NCI-H345 treated with DMSO at 0.1 percent for 48 hours (cell line): Measurements from ENCODE around the gene MTTP.

Experiments
- DNase-seq: peaks from one replicate; lab custom pipeline; 2025; ENCODE audit not compliant: unreplicated experiment; lab: John Stamatoyannopoulos, UW

The MTTP gene

DNA sequence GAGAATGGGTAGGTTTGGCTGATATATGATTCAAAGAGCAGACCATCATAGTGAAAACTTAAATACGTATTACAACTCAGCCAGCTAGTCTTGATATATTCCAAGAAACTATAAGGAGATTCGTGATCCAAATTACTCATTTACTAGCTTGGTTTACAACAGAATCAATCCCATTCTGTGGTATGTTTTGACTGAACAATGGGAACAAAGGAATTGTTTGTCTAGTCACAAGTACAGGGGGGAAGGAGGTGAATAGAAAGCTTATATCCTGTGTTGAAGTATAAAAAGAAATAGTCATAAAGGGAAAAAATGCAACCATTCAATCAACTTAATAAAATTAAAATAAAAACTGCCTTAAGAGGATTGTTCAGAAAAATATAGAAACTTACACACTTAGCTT lies 66.1 kb downstream of the MTTP start:
- no peak for DNase-seq

DNA sequence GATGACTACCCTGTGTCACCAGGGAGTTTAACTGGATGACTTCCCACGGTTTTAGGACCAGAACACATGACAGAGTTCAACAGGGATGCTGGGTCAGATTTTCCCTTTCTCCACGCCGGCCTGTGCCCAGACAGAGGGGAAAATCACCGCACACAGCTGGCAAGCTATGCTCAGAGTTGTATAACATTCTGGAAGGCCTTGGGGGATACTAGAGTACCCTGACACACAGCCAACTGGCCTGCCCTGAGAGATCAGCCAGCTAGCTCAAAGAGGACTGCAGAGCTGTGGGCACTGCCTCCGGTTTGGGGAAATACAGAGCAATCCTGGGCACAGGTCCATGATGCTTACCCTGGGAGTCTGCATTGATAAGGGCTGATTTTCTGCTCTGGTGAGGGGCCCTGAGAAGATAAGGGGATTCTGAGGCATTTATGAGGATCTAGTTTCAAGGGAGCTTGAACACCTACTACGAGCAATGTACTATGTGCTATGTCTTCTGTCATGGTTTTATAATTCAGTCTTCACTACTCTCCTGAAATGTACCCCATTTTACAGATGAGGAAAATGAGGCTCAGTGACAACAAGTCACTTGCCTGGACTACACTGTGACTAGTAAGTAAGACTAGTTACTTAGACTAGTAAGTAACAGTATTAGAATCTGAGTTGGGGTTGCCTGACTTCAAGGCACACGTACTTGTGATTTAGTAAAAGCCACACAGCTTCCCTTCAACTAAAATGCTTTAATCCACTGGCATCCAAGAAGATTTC lies 68.3 kb downstream of the MTTP start:
- DNase-seq = no peak

DNA sequence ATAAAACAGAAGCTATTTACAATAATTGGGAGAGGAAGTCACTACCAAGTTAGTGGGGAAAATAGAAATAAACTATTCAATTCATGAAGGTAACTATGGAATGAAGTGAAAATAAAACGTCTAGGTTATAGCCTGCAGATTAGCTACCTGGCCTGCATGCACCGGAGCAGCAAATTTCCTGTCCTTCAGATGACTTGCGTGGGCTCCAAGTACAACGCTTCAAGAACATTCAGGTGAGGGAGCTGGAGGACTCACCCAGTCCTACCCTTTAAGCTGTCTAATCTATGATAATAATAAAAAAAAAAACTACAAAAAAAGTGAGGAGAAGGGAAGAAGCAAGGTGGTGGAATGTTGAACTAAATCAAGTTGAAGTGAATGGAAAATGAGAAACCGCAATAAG lies 69.8 kb downstream of the MTTP start:
- no peak for DNase-seq

DNA sequence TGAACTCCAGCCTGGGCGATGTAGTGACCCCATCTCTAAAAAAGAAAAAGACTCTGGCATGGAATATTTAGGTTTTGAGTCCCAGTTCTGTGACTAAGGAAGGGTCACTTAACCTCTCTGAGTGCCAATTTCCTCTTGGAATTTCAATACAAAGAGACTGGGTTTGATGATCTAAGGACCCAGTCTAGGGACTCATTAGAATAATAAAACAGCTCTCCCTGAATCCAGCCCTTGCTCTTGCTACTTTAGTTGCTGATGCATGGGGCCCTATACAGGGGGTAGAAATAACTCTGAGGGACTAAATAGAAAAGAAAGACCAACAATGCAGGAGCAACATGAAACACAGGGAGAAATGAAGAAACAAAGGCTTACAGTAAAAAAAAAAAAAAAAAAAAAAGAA lies 70.4 kb downstream of the MTTP start:
- no peak for DNase-seq

DNA sequence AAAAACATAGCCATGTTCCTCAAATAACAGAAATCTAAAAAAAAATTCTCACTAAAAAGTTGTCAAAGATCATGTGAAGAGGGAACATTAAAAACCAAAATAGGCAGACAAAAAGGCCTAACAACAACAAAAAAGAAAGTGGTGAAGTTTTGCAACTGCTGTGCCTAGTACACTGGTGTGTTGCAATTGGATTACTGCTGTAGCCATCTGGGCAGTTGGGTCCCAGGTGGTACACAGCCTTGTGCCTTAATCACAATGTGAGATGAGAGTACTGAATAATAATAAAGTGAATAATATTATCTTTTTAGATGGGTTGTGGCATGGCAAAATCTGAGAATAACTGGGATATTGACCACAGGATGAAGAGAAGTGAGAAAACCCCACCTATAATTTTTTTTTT lies 71.0 kb downstream of the MTTP start:
- DNase-seq = no peak

DNA sequence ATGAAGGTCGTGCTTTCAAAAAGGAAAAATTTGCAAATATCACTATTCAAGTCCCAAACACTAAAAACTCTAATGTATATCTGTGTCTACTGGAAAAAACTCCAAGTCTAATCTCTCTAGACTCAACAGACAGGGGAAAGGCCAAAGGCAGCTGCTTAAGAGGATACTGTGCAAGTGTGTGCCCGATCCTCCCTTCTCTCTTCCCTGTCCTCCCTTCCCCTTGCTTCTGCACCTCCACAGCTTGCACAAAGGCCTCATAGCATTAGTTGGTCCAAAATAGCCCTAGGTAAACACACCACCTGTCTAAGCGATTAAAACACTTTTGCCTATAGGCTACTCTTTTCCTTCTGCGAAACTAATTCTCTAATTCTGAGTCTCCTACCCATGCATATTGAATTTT lies 72.4 kb downstream of the MTTP start:
- DNase-seq = peak; percentile 25

DNA sequence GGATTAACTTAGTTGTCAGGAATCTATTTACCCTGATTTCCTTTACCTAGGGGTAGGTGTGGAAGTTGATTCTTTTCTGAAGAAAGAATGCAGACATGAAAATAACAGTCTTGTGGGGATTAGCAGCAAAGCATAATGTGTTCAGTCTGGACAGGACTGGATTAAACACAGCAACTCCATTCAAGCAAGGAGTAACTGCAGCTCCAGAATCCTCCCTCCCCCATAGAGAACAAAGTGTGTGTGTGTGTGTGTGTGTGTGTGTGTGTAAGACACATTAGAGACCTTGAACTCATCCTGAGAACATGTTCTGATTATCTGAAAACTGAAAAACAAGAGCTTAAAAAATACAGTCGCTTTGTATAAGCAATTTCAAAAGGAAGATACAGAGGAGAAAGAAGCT lies 73.7 kb downstream of the MTTP start:
- DNase-seq = no peak

DNA sequence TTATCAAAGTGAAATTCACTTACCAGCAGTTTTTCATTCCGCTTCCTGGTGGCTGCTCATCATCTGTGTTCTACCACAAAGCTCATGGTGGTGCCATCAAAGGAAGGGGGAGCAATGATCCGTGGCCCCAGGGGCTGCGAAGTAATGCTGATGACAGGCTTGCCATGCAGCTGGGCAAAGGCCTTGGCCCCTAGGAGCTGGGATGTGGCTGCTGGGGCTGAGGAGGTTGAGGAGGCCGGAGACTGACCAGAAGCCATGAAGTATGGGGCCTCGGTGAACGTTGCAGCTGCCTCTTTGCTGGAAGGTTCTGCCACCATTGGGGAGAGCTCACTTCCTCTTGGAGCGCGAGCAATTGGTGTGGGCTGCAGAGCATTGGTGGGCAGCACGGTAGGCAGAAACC lies 74.6 kb downstream of the MTTP start:
- no peak for DNase-seq

DNA sequence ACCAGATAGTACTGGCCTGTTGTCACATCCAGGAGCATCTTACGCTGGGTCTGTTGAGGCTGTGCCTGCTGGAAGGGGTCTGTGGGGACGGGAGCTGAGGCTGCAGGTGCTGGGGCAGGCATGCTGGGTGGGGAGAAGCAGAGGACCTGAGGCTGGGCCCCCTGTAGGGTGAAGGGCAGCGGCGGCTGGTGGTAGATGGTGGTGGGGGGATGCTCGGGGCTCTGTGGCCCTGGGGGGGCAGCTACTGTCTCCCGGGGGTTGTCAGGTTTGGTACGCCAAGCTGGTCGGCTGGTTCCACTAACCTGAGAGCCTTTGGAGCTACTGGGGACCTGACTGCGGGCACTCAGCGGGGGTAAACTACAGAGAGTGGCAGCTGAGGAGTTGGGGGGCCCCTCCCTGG lies 75.2 kb downstream of the MTTP start:
- DNase-seq = no peak

DNA sequence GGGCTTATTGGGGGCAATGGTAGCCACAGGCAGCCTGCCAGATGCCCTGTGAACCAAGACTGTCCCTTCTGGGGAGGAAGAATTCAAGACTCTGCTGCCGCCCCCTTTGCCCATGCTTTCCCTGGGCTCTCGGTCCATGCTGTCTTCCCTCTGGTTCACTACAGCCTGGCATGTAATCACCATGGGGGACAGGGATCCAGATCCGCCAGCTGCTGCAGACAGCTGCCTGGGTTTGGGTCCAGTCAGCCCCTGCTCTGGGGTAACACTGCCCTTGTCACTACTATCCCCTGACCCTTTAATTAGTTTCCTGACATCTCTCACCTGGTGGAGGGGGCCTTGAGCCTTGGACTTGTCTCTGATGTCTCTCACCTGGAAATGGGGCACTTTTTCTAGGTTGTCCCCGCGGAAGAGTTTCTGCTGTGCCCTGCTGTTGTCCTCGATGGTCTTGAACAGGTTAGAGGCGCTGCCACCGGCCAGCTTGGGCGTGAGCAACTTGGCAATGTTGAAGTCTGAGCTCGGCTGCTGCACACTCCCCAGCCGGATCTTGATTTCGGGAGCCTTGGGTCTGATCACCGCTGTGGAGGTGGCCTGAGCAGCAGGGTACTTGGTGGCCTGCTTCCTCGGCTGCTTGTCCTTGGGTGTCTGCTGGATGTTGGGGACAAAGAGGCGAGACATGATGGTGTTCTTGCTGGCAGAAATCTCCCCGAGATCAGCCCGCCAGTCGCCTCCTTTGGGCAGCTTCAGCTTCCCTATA lies 76.6 kb downstream of the MTTP start:
- DNase-seq = no peak

DNA sequence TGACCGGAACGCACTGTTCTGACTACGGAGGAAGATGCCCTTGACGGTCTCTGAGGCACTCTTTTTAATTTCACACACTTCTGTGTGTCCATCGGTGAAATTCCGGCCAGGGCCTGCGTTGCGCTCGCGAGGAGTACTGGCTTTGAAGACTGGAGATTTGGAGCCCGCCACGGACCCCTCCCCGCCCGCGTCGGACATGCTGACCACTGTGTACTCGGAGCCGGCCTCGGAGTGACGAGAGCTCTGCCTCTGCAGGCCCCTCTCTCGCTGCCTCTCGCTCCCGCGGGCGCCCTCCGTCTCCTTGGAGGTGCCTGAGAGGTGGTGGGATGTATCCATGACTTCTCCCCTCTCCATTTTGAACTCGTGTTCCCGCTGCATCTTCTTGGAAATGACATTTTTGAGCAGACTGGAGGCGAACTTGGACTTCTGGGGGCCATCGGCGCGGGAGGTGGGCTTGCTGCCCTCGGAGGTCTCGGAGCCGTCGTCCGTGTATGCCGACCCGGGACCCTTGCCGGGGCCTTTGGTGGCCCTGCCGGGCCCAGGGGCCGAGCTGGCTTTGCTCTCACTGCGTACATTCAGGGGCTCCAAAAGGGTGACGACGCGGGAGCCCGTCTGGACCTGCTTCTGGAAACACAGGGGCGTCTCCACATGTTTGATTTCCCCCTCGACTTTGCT lies 77.3 kb downstream of the MTTP start:
- DNase-seq = peak; percentile 15

DNA sequence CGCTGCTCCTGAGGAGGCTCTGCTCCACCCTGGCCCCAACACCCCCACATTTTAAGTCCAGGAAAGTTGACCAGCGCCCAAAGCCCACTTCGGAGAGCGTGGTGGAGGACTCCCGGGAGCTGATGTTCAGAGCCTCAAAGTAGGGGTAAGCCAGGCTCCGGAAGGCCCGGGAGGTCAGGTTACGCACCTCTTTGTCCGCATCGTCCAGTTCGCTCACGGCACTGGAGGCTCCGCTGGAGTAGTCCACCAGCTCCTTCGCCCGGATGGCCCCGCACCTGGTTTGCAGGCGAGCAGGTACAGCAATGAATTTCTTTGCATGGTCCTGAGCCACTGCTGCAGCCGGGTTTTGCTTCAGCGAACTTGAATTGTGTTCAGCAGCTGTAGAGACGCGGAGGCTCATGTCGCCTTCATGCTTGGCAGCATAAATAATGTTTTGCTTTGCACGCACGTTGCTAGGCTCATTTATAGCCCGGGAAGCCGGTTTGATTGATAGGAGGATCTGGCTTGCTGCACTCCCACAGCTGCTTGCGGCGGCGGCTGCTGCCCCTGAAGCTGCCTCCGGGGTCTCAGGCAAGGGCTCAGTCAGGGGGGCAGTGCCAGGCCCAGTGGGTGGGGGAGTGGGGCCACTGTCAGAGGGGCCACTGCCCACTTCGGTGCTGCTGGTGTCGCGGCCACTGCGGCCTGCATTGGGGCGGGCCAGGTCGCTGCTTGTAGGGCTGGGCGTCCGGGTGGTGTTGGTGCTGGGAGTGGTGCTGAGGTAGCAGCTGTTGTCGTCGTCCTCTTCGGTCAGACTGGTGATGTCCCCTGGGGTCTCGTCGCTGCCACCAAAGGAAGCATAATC lies 78.2 kb downstream of the MTTP start:
- DNase-seq = peak; percentile 55

DNA sequence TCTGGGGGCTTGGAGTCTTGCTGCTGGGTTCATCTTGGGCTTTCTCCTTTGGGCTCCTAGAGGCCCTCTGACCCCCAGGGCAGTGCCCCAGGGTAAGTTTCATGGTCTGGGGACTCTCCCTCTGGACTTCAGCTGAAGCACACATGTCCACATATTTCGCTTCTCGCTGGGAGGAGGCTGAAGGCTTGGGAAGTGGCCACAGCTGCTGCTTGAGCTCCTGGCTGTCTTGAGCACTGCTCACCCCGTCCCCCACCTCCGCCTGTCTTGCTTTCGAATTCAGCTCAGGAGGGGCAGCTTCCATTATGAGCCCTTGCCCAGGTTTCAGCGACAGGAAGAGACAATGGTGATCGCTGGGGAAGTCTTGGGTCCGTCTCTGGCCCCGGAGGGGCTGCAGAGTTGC lies 79.3 kb downstream of the MTTP start:
- no peak for DNase-seq

DNA sequence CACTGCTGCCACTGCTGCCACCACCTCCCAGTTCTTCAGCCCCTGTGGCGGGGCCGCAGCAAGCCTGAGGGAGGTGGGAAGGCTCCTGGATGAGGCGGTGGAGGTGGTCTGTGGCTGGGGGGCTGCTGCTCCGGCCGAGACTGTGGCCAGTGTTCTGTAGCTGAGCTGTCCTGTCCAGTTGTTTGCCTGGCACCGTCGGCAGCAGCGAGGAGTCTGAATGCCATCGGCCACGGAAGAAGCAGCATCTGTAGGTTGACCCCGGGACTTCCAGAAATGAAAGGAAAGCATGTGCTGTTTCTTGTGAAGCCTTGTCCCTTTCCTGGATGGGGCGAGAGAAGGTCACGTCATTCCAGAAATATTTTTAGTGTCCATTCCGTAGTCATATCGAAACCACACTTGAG lies 79.7 kb downstream of the MTTP start:
- DNase-seq = no peak

DNA sequence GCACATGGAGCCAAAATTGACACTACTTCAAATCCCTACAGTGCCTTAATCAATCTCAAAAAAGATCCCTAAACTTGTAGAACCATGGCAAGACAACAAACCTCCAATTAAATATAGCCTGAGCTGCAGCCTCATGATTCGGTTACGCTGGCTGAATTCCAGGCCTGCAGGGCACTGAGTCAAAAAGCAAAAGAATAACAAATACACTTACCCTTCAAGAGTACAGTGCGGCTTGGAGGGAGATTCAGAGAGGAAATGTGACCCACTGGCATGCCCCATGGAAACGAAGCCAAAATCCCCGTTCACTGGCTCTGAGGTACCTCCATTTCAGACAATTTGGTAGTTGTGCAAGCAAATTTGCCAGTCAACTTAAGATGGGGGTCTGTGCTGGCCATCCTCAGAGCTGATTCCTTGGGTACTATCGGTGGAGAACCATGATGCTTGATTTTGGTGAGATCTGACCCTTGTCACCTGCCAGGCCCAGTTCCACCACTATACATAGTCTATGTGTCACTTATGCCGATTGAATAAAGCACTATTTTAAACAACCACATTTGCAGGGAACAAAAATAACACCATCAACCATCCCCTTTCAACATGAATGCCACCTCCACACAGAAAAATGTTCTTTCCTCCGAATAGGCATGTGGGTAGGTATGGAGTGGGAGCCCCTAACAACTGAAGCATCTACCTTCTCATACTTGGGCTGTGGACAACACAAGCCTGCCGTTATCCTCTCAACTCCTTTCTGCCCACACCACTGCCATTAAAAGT lies 80.9 kb downstream of the MTTP start:
- DNase-seq = peak; percentile 66

DNA sequence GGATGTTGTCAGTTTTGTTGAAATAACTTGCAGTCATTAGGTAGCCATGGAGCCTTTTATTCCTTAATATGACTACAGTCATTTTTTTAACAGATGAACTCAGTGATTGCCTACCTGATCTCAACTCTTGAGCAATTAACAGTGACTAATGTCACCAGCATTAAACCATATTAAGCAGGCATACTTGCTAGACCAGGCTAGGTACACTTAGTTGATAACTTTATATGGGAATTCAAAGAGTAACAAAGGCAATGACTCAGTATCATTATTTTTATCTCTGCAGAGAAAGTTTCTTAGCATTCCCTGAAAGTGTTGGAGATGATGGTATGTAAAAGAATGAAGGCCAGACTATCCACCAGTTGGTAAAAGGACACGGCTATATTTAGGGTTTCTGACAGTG lies 83.2 kb downstream of the MTTP start, which contains the start of gene C4orf54:
TSS of gene C4orf54 (minus strand) at position 31 of the 400 bp plus-strand sequence. CDS start 3,180 bp downstream, outside the sequence.
- no peak for DNase-seq

DNA sequence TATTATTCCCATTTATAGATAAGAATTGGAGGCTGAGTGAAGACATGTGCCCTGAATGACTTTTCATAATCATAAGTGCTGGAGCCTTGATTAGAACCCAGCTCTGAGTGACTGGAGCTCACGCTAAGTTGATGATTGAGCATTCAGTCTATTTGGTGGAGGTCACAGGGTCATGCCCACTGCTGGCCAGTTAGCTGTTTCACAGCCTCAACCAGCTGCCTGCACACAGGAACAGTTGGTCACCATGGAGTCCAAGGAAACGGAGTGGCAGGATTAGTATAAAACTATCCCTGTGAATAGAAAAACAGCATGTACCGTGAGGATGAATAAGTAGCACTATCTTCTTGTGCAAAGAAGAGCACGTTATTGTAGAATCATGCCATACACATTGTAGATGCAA lies 84.0 kb downstream of the MTTP start:
- DNase-seq = no peak

DNA sequence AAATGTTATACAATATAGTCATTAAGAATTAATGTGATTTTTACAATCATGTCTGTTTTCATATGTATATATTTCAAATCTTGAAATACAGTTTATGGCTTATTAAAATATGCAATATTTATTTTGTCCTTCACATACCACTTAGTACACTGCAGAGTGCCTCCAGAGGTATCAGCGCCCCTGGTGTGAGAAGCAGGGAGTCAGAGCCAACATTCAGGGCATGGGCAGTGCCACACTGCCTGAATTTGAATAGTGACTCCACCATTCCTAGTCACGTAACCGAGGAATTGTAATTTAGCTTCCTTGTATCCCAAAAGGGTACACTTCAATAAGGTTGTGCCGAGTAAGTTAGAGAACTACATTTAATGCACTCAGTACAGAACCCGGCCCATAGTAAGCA lies 87.3 kb downstream of the MTTP start:
- DNase-seq = no peak

DNA sequence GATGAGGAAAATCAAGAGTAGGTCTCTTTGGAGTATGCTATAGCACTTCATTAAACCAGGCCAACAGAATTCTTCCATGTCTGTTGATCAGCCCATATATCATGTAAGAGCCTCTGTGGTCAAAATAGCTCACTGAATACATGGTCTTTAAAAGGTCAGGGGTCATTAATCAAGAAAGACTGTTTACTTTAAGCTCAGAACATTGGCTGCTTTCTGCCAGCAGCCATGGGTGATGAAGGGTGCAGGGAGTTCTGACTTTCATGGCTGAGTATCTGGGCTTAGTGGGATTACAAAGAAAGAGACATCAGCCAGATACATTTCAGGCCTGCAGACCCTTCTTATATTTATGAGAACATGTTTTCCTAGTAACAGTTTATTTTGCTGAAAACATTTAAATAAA lies 90.1 kb downstream of the MTTP start:
- no peak for DNase-seq

DNA sequence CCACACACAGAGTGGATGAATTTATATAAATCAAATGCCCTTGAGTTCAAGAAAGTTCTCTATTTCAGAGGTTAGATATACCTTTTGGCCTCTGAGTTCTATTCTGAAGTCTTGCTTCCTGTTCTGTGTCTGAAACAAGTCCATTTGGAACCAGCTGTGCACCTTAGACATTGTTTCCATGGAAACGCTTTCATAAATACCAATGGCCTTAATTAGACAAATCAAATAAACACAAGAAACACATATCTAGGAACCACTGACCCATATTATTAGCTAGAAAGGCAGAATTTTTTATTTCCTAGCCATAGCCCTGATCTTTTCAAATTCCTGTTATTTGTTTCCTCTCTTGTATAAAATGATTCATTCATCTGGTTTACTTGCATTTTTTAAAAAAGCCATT lies 91.4 kb downstream of the MTTP start:
- DNase-seq = no peak
